Uterus (tissue), 2 donors: ENCODE data around the gene PIP5KL1.

ENCODE experiments used
- POLR2A ChIP-seq, 2 donors: fragments of 450-650 bp; IDR thresholded peaks; one replicate each; pipeline ENCODE4 v1.6.1; 2016; ENCODE audit warnings: antibody characterized with exemption in 2 of 2, mild to moderate bottlenecking in 1 of 2, moderate library complexity in 1 of 2
- TF ChIP-seq, protein P1 (sequence below), 4 experiments: fragments of 200-600 bp in 2 of 4; fragments of 450-650 bp in 2 of 4; sonication (generic) in 2 of 4; IDR thresholded peaks; one replicate each; pipeline ENCODE4 v1.5.1; 2016 to 2019; ENCODE audit warnings: antibody characterized with exemption in 4 of 4, mild to moderate bottlenecking in 2 of 4, moderate library complexity in 1 of 4

GRCh38 chr9:127903557-127904475 is 26.8 kb downstream of the PIP5KL1 start:
- TF ChIP-seq, protein P1, sequence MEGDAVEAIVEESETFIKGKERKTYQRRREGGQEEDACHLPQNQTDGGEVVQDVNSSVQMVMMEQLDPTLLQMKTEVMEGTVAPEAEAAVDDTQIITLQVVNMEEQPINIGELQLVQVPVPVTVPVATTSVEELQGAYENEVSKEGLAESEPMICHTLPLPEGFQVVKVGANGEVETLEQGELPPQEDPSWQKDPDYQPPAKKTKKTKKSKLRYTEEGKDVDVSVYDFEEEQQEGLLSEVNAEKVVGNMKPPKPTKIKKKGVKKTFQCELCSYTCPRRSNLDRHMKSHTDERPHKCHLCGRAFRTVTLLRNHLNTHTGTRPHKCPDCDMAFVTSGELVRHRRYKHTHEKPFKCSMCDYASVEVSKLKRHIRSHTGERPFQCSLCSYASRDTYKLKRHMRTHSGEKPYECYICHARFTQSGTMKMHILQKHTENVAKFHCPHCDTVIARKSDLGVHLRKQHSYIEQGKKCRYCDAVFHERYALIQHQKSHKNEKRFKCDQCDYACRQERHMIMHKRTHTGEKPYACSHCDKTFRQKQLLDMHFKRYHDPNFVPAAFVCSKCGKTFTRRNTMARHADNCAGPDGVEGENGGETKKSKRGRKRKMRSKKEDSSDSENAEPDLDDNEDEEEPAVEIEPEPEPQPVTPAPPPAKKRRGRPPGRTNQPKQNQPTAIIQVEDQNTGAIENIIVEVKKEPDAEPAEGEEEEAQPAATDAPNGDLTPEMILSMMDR (IDR thresholded peaks at IDR 0.05): no peak
- TF ChIP-seq POLR2A (IDR thresholded peaks at IDR 0.05): no peak
